Right lobe of liver (tissue), 6 donors: ENCODE data around the gene AFF2. TPM values are rescaled to one million over a fixed set of nuclear protein-coding genes. Genes with fewer than 3 reads are reported as not detected.

ENCODE experiments used
- ATAC-seq, 4 donors: fragments of 200-7000 bp; cut with Tn5 transposase; one replicate each; pipeline ENCODE4 v1.9.1; 2020; ENCODE audit warnings: mild to moderate bottlenecking in 4 of 4, moderate library complexity in 4 of 4
- DNase-seq, 3 donors: peaks; one replicate each; pipeline ENCODE4 v3.0.0-alpha.2; 2020
- H3K27ac ChIP-seq, 3 donors: fragments of 200-600 bp; one replicate each; pipeline ENCODE4 v1.8.0; 2022
- H3K27me3 ChIP-seq, 2 donors: fragments of 200-600 bp; one replicate each; pipeline ENCODE4 v1.8.0; 2022
- H3K36me3 ChIP-seq, 4 donors: fragments of 200-600 bp; sonication (generic) in 1 of 4; one replicate each; pipeline versions ENCODE4 v1.5.1 to v1.8.0; 2017 to 2022; ENCODE audit warnings: control low read depth in 1 of 4
- H3K4me1 ChIP-seq, 4 donors: fragments of 200-600 bp; sonication (generic) in 1 of 4; one replicate each; pipeline versions ENCODE4 v1.5.1 to v1.8.0; 2017 to 2022; ENCODE audit warnings: control low read depth in 1 of 4
- H3K4me3 ChIP-seq, 3 donors: fragments of 200-600 bp; one replicate each; pipeline ENCODE4 v1.8.0; 2022
- H3K9me3 ChIP-seq, 4 donors: fragments of 200-600 bp; sonication (generic) in 1 of 4; one replicate each; pipeline versions ENCODE4 v1.5.1 to v1.8.0; 2017 to 2022; ENCODE audit warnings: control low read depth in 1 of 4
- POLR2A ChIP-seq: fragments of 450-650 bp; IDR thresholded peaks from one replicate; pipeline ENCODE4 v1.6.1; 2017; ENCODE audit warnings: antibody characterized with exemption, mild to moderate bottlenecking
- WGBS: methylation state at CpG from one replicate; pipeline ENCODE4 v1.1.6; 2018; ENCODE audit warnings: low coverage, low lambda C conversion rate; ENCODE audit not compliant: insufficient coverage; ENCODE audit errors: missing lambda C conversion rate; 5-methylcytosine and 5-hydroxymethylcytosine counted together
- intact Hi-C, 2 donors: fragments of 100-400 bp; cut with DNase I; formaldehyde crosslinking; loops; one replicate each; pipeline versions ENCODE4 v1.11.2 to v1.14.1; 2022
- total RNA-seq, 6 experiments: library from RNA; depleted of rRNA in 2 of 6; stranded (reverse); fragments of >200 nt in 2 of 6; fragmentation: NEBNext Ultra II Directional in 3 of 6; extraction: Animal tissue kit (Norgen Biotek cat#: 25700) in 3 of 6; gene quantifications; one replicate each; pipeline versions ENCODE4 v1.1.0 to v1.2.4, GENCODE V29; 2016 to 2023
- TF ChIP-seq, protein P1 (sequence below), 4 donors: fragments of 200-600 bp in 3 of 4; fragments of 450-650 bp in 1 of 4; IDR thresholded peaks; one replicate each; pipeline versions ENCODE4 v1.5.1 to v1.8.0; 2016 to 2022; ENCODE audit warnings: antibody characterized with exemption in 4 of 4, mild to moderate bottlenecking in 2 of 4
- donor health status: DM: no; HTN: yes; CAD: no.
- donor health status: DM: no; HTN: no; CAD: no.
- donor health status: DM: no; HTN: no; CAD: no.
- donor health status: DM: no; HTN: yes; CAD: no.
- donor health status: DM: no; HTN: yes; CAD: no.

AFF2 gene
- total RNA-seq, 6 experiments from 2014 or later, result 0.06 to 1.9 (median 0.15) TPM

DNA sequence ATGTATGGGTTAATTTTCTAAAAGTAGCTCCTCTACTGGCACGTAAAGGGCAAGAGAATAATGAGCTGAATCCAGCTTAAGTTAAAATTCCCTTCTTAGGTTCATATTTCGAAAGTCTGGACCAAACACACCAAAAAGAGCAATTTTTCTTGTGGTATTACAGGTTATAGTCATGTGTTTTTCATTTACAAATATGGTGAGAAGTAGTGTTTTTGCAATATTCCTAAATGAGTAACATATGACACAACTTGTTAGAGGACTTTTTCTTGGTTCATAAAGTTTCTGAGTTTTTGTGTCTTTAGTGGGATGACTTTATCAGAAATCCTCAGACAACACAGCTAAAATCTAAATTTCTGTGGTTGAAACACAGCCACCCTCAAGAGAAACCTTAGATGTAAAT, 172.1 kb downstream of the AFF2 start:
- no peak overlapping the region for H3K4me3 ChIP-seq
- intact Hi-C loops, result no loop called here
- H3K27ac ChIP-seq, result no peak overlapping the region
- H3K27me3 ChIP-seq, result no peaks in the 10 kb centered on the region
- H3K9me3 ChIP-seq, result no peaks in the 10 kb centered on the region
- H3K36me3 ChIP-seq, result no peaks in the 10 kb centered on the region
- ATAC-seq (no peak), DNase-seq (no peak)
- no peaks in the 10 kb centered on the region for H3K4me1 ChIP-seq
- TF ChIP-seq, protein P1, sequence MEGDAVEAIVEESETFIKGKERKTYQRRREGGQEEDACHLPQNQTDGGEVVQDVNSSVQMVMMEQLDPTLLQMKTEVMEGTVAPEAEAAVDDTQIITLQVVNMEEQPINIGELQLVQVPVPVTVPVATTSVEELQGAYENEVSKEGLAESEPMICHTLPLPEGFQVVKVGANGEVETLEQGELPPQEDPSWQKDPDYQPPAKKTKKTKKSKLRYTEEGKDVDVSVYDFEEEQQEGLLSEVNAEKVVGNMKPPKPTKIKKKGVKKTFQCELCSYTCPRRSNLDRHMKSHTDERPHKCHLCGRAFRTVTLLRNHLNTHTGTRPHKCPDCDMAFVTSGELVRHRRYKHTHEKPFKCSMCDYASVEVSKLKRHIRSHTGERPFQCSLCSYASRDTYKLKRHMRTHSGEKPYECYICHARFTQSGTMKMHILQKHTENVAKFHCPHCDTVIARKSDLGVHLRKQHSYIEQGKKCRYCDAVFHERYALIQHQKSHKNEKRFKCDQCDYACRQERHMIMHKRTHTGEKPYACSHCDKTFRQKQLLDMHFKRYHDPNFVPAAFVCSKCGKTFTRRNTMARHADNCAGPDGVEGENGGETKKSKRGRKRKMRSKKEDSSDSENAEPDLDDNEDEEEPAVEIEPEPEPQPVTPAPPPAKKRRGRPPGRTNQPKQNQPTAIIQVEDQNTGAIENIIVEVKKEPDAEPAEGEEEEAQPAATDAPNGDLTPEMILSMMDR (IDR thresholded peaks at IDR 0.05), result no peak
- TF ChIP-seq POLR2A, result no peak
- 26% methylated on average over 2 of the region's 2 CpGs for WGBS

DNA sequence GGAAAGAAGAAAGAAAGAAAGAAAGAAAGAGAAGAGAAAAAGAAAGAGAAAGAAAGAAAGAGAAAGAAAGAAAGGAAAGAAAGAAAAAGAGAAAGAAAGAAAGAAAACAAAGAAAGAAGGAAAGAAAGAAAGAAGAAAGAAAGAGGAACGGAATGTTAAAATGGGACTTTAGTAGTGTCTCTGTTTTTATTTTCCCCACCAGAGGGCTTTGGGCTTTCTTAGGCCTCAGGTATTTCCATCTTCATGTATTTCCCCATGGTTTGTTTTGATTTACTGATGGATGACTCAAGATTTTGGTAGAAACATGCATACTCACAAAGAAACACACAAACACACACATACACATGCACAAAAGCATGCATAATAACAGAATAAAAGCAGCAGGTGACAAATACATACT, 181.2 kb downstream of the AFF2 start:
- Histone ChIP-seq H3K36me3 (no peaks in the 10 kb centered on the region), H3K27me3 (no peaks in the 10 kb centered on the region), H3K4me1 (no peaks in the 10 kb centered on the region), H3K4me3 (no peak overlapping the region), H3K9me3 (no peaks in the 10 kb centered on the region), H3K27ac (no peak overlapping the region)
- ATAC-seq (no peak), DNase-seq (no peak)
- TF ChIP-seq, protein P1 (IDR thresholded peaks at IDR 0.05), result no peak
- no peak for TF ChIP-seq POLR2A
- WGBS, result 64% methylated on average over 1 of the region's 1 CpG
- intact Hi-C loops, result no loop called here

DNA sequence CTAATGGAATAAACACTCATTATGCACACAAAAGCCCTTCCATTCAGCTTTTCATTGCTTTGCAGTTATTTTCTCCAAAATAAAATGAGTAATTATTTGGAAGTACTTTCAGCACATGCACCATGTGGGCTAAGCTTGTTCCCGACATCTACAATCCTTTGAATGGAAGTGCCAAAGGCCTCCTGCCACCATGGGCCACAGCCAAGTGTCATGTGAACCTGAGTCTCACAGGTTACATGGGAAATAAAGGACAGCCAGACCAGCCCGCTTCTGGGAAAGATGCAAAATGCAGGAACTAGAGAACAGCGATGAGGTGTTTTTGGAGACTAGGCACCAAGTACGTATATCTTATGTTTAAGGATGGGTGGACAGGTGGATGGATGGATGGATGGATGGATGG, 181.8 kb downstream of the AFF2 start:
- H3K4me1 ChIP-seq, result no peaks in the 10 kb centered on the region
- H3K27ac ChIP-seq, result no peak overlapping the region
- no peak overlapping the region for H3K4me3 ChIP-seq
- ATAC-seq (no peak), DNase-seq (no peak)
- 71% methylated on average over 4 of the region's 4 CpGs for WGBS
- no peaks in the 10 kb centered on the region for H3K9me3 ChIP-seq
- TF ChIP-seq, protein P1 (IDR thresholded peaks at IDR 0.05), result no peak
- TF ChIP-seq POLR2A, result no peak
- intact Hi-C loops, result no loop called here
- H3K36me3 ChIP-seq, result no peaks in the 10 kb centered on the region
- no peaks in the 10 kb centered on the region for H3K27me3 ChIP-seq

DNA sequence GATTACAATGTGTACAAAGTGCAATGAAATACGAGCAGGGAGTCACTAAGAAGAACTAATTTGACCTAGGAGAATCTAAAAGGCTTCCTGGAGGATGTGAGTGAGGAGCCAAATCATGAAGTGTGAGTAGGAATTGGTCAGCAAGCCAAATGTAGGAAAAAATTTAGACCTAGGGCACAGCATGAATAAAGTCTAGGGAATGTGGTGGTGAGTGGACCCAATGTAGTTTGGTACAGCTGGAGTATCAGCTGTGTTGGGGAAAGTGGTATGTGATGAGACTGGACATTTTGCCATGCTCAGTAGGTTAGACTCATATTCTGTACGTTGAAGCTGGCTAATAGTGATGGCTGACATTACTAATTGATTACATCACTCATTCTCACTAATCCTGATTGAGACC, 191.0 kb downstream of the AFF2 start:
- 32% methylated on average over 2 of the region's 2 CpGs for WGBS
- DNase-seq (no peak), ATAC-seq (no peak)
- H3K9me3 ChIP-seq, result no peaks in the 10 kb centered on the region
- H3K27me3 ChIP-seq, result no peaks in the 10 kb centered on the region
- intact Hi-C loops, result no loop called here
- TF ChIP-seq, protein P1 (IDR thresholded peaks at IDR 0.05), result no peak
- TF ChIP-seq POLR2A, result no peak
- no peaks in the 10 kb centered on the region for H3K4me1 ChIP-seq
- no peak overlapping the region for H3K4me3 ChIP-seq
- H3K36me3 ChIP-seq, result no peaks in the 10 kb centered on the region
- no peak overlapping the region for H3K27ac ChIP-seq

DNA sequence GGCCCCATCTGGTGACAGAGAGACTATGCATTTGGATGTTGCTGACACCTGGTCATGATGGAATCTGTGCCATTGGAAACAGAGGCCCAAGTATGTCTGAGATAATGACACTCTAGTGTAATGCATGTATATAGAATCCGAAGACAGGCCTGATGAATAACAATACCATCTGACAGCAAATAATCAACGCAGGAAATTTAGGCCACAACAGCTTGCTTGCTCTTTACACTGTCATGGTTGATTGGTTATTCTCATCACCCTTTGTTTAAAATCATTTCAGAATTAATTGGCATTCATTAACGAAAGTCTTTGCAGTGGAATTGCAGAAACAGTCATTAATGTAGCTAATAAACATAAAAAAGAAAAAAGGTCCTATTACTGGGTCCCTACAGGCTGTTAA, 194.8 kb downstream of the AFF2 start:
- Histone ChIP-seq H3K4me1 (no peaks in the 10 kb centered on the region), H3K27ac (no peak overlapping the region), H3K4me3 (no peak overlapping the region), H3K27me3 (no peaks in the 10 kb centered on the region), H3K36me3 (no peaks in the 10 kb centered on the region), H3K9me3 (no peaks in the 10 kb centered on the region)
- WGBS, result 53% methylated on average over 3 of the region's 3 CpGs
- intact Hi-C loops, result no loop called here
- ATAC-seq, result no peak
- TF ChIP-seq, protein P1 (IDR thresholded peaks at IDR 0.05), result no peak
- TF ChIP-seq POLR2A, result no peak
- no peak for DNase-seq
